K562 (cell line): ENCODE data around the gene STAU1. TPM values are rescaled to one million over a fixed set of nuclear protein-coding genes. Genes with fewer than 3 reads are reported as not detected.

ENCODE experiments used
- CBFB ChIP-seq: sonication (generic); formaldehyde crosslinking; IDR thresholded peaks from 2 replicates; pipeline ENCODE4 v1.4.0; 2020; ENCODE audit warnings: mild to moderate bottlenecking, missing genetic modification reagents
- FOXP1 ChIP-seq: sonication (generic); formaldehyde crosslinking; IDR thresholded peaks from 2 replicates; pipeline ENCODE4 v1.8.0; 2022; ENCODE audit warnings: mild to moderate bottlenecking, missing genetic modification reagents
- GABPB1 ChIP-seq: sonication (generic); formaldehyde crosslinking; IDR thresholded peaks from 2 replicates; pipeline ENCODE4 v1.8.0; 2022; ENCODE audit warnings: mild to moderate bottlenecking, missing genetic modification reagents
- HCFC1 ChIP-seq: IDR thresholded peaks from 2 replicates; pipeline ENCODE4 v1.6.1; 2012; ENCODE audit warnings: low read depth, low read length, improper control_type of control experiment
- HDAC1 ChIP-seq, 2 experiments: fragments of 450-650 bp; IDR thresholded peaks; 2 replicates each; pipeline ENCODE4 v1.6.1; 2016 to 2017; ENCODE audit warnings: inconsistent platforms in 1 of 2, mild to moderate bottlenecking in 1 of 2, moderate library complexity in 1 of 2
- JUN ChIP-seq, 2 experiments: sonication (generic) in 1 of 2; formaldehyde crosslinking in 1 of 2; IDR thresholded peaks; 2 replicates each; pipeline versions ENCODE4 v1.6.1 to v1.8.0; 2012 to 2022; ENCODE audit warnings: borderline replicate concordance in 2 of 2, mild to moderate bottlenecking in 2 of 2, improper control_type of control experiment in 1 of 2, low read depth in 1 of 2, low read length in 1 of 2, missing genetic modification reagents in 1 of 2
- KDM5B ChIP-seq: fragments of 200-600 bp; sonication (generic); IDR thresholded peaks from 2 replicates; pipeline ENCODE4 v1.6.1; 2012; ENCODE audit warnings: low read depth, mild to moderate bottlenecking, moderate library complexity, low read length, control low read depth, inconsistent platforms; ENCODE audit not compliant: insufficient replicate concordance
- POLR2A ChIP-seq: fragments of 450-650 bp; conservative IDR thresholded peaks from 2 replicates; pipeline ENCODE4 v1.6.1; 2016
- POLR2H ChIP-seq: IDR thresholded peaks from 2 replicates; pipeline ENCODE4 v1.6.1; 2016; ENCODE audit warnings: missing genetic modification characterization, low read depth, mild to moderate bottlenecking, control low read depth, missing compliant biosample characterization, moderate library complexity
- PYGO2 ChIP-seq: fragments of 450-650 bp; IDR thresholded peaks from 2 replicates; pipeline ENCODE4 v1.6.1; 2016; ENCODE audit warnings: mild to moderate bottlenecking, missing genetic modification characterization, moderate library complexity, missing compliant biosample characterization
- SIN3A ChIP-seq, 2 experiments: fragments of 150-350 bp in 1 of 2; IDR thresholded peaks; 2 replicates each; pipeline ENCODE4 v1.6.1; 2011 to 2016; ENCODE audit warnings: borderline replicate concordance in 2 of 2, low read depth in 2 of 2, low read length in 2 of 2, mild to moderate bottlenecking in 2 of 2, moderate library complexity in 2 of 2; ENCODE audit not compliant: control insufficient read depth in 1 of 2
- SMARCE1 ChIP-seq: fragments of 450-650 bp; IDR thresholded peaks from 2 replicates; pipeline ENCODE4 v1.7.1; 2016; ENCODE audit warnings: mild to moderate bottlenecking
- SP1 ChIP-seq: sonication (generic); formaldehyde crosslinking; IDR thresholded peaks from 2 replicates; pipeline ENCODE4 v1.8.1; 2022; ENCODE audit warnings: mild to moderate bottlenecking, missing genetic modification reagents
- SPI1 ChIP-seq: IDR thresholded peaks from 2 replicates; pipeline ENCODE4 v1.6.1; 2011; ENCODE audit warnings: low read depth, low read length, control low read depth, borderline replicate concordance
- TARDBP ChIP-seq: fragments of 450-650 bp; IDR thresholded peaks from 2 replicates; pipeline ENCODE4 v1.6.1; 2016
- U2AF2 ChIP-seq: fragments of 200-400 bp; formaldehyde crosslinking; optimal IDR thresholded peaks from 2 replicates; pipeline ENCODE3; 2017; ENCODE audit warnings: low read depth, mild to moderate bottlenecking, low read length
- ZEB2 ChIP-seq: fragments of 450-650 bp; IDR thresholded peaks from 2 replicates; pipeline ENCODE4 v1.6.1; 2016
- polyA plus RNA-seq, 8 experiments: library from polyadenylated mRNA; depleted of rRNA in 4 of 8; stranded (reverse) in 5 of 8; unstranded in 3 of 8; fragments of >200 nt; fragmentation: Nextera tagmentation in 2 of 8; fragmentation: Illumina TruSeq in 1 of 8; extraction: Ambion mirVana in 2 of 8; extraction: Trizol in 1 of 8; gene quantifications; 2 replicates each; pipeline versions ENCODE4 v1.2.1 to v1.2.3, GENCODE V29; 2011 to 2014; ENCODE audit warnings: inconsistent platforms in 1 of 8, missing spikeins in 1 of 8
- total RNA-seq, 7 experiments: library from RNA; depleted of rRNA in 6 of 7; stranded (reverse); fragments of >200 nt in 6 of 7; fragmentation: Illumina TruSeq in 2 of 7; extraction: Trizol in 2 of 7; gene quantifications; 2 replicates each; pipeline versions ENCODE4 v1.2.1 to v1.2.3, GENCODE V29; 2011 to 2021; ENCODE audit warnings: low replicate concordance in 1 of 7
- TF ChIP-seq, protein P1 (sequence below): sonication (generic); formaldehyde crosslinking; IDR thresholded peaks from 2 replicates; pipeline ENCODE4 v1.8.1; 2023; ENCODE audit warnings: mild to moderate bottlenecking, missing genetic modification reagents
- TF ChIP-seq, protein P2 (sequence below), 3 experiments: fragments of 200-800 bp in 1 of 3; fragments of 250-450 bp in 1 of 3; fragments of 450-650 bp in 1 of 3; sonication (Bioruptor Pico) in 1 of 3; sonication (Bioruptor generic) in 1 of 3; formaldehyde crosslinking in 1 of 3; IDR thresholded peaks; 2 replicates each; pipeline versions ENCODE4 v1.6.1 to v1.8.0; 2016 to 2022; ENCODE audit warnings: mild to moderate bottlenecking in 2 of 3, missing genetic modification characterization in 2 of 3, missing compliant biosample characterization in 1 of 3, moderate library complexity in 1 of 3
- TF ChIP-seq, protein P3 (sequence below): fragments of 450-650 bp; conservative IDR thresholded peaks from 2 replicates; pipeline ENCODE4 v1.6.1; 2016; ENCODE audit warnings: missing genetic modification characterization, low read depth, mild to moderate bottlenecking, control low read depth, missing compliant biosample characterization

The STAU1 gene
- total and polyA plus RNA-seq, 9 of the 15 experiments (the other 6 are each of a cell fraction or from before 2014, with no cell fraction given) = 18.0 to 106 (median 50.6) TPM

DNA sequence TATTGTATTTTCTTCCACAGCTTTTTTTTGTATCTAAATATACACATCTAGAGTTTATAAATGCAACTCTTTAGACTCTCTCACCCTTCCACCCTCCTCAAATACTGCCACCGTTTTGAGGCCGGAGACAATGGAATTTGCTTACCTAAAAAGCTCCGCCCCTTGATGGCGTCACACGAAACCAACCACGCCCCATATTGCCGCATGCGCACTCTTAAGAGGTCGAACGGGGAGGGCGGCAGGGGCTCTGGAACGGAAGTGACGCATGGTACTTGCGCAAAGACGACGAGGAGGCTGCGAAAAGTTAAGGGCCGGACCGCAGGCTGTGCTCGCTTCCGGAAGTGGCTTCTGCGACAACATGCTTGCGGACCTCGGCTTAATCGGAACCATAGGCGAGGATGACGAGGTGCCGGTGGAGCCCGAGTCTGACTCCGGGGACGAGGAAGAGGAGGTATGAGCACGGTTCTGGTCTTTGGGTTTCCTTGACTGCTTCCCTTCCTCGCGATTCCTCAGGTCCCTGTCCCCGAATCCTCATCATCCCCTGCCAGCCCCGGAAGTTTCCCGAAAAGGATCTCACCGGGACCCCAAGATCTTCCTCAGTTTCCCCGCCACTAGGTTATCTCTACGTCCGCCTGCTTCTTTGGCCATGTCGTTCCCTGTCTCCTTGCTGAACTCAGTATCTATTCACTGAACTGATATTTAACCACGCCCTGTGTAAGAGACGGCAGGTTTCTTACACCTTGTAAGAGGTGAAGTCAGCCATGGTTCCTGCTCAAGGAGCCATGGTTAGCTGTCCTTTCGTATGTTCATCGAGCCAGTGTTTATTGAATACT lies 31.2 kb upstream of the STAU1 start, which contains the start of gene DDX27 (continued):
- 0 out of 2 replicates have a peak, but pooled peaks have one; percentile 19 for TF ChIP-seq SMARCE1
- TF ChIP-seq POLR2H (tag) = peak; percentile 84
- TF ChIP-seq U2AF2 = no peak
- no peak for TF ChIP-seq CBFB (CRISPR knock-in tag)
- TF ChIP-seq SP1 (CRISPR knock-in tag) = 0 out of 2 replicates have a peak, but pooled peaks have one; percentile 60
- peak; percentile 66 for TF ChIP-seq HCFC1
- peak; percentile 80 for TF ChIP-seq KDM5B
- TF ChIP-seq ZEB2 = no peak
- peak; percentile 93 for TF ChIP-seq POLR2A
- 0 out of 2 replicates have a peak, but pooled peaks have one; percentile 12 for TF ChIP-seq FOXP1 (CRISPR knock-in tag)
- TF ChIP-seq, protein P1, sequence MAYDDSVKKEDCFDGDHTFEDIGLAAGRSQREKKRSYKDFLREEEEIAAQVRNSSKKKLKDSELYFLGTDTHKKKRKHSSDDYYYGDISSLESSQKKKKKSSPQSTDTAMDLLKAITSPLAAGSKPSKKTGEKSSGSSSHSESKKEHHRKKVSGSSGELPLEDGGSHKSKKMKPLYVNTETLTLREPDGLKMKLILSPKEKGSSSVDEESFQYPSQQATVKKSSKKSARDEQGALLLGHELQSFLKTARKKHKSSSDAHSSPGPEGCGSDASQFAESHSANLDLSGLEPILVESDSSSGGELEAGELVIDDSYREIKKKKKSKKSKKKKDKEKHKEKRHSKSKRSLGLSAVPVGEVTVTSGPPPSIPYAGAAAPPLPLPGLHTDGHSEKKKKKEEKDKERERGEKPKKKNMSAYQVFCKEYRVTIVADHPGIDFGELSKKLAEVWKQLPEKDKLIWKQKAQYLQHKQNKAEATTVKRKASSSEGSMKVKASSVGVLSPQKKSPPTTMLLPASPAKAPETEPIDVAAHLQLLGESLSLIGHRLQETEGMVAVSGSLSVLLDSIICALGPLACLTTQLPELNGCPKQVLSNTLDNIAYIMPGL (CRISPR knock-in tag) = no peak
- TF ChIP-seq SPI1 = peak; percentile 40; the same call in 1 of the 2 replicates
- TF ChIP-seq PYGO2 (tag) = no peak
- peak; percentile 97 for TF ChIP-seq GABPB1 (CRISPR knock-in tag)
- TF ChIP-seq, protein P2, sequence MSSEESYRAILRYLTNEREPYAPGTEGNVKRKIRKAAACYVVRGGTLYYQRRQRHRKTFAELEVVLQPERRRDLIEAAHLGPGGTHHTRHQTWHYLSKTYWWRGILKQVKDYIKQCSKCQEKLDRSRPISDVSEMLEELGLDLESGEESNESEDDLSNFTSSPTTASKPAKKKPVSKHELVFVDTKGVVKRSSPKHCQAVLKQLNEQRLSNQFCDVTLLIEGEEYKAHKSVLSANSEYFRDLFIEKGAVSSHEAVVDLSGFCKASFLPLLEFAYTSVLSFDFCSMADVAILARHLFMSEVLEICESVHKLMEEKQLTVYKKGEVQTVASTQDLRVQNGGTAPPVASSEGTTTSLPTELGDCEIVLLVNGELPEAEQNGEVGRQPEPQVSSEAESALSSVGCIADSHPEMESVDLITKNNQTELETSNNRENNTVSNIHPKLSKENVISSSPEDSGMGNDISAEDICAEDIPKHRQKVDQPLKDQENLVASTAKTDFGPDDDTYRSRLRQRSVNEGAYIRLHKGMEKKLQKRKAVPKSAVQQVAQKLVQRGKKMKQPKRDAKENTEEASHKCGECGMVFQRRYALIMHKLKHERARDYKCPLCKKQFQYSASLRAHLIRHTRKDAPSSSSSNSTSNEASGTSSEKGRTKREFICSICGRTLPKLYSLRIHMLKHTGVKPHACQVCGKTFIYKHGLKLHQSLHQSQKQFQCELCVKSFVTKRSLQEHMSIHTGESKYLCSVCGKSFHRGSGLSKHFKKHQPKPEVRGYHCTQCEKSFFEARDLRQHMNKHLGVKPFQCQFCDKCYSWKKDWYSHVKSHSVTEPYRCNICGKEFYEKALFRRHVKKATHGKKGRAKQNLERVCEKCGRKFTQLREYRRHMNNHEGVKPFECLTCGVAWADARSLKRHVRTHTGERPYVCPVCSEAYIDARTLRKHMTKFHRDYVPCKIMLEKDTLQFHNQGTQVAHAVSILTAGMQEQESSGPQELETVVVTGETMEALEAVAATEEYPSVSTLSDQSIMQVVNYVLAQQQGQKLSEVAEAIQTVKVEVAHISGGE (CRISPR knock-in tag; IDR thresholded peaks at IDR 0.05) = peak; percentile 34 to 94 (median 36); a peak in 3 of 6 replicates
- TF ChIP-seq TARDBP = peak; percentile 21; the same call in 1 of the 2 replicates
- TF ChIP-seq SIN3A (IDR thresholded peaks at IDR 0.05; ENCODE audit: borderline replicate concordance in 2 of 2, control insufficient read depth in 1 of 2, low read depth in 2 of 2, low read length in 2 of 2) = peak; percentile 70 to 94; a peak in 3 of 4 replicates
- peak in 1 of 2 experiments; percentile 94; a peak in 2 of 4 replicates for TF ChIP-seq HDAC1 (IDR thresholded peaks at IDR 0.05)
- TF ChIP-seq JUN (IDR thresholded peaks at IDR 0.05; ENCODE audit: borderline replicate concordance, low read depth, low read length) = peak; percentile 63; the same call in 1 of the 2 replicates
- TF ChIP-seq JUN (CRISPR knock-in tag; IDR thresholded peaks at IDR 0.05; ENCODE audit: borderline replicate concordance) = no peak
- TF ChIP-seq, protein P3, sequence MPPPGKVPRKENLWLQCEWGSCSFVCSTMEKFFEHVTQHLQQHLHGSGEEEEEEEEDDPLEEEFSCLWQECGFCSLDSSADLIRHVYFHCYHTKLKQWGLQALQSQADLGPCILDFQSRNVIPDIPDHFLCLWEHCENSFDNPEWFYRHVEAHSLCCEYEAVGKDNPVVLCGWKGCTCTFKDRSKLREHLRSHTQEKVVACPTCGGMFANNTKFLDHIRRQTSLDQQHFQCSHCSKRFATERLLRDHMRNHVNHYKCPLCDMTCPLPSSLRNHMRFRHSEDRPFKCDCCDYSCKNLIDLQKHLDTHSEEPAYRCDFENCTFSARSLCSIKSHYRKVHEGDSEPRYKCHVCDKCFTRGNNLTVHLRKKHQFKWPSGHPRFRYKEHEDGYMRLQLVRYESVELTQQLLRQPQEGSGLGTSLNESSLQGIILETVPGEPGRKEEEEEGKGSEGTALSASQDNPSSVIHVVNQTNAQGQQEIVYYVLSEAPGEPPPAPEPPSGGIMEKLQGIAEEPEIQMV (tag) = peak; percentile 78
